Astrocyte of the spinal cord (primary cell): ENCODE data around the gene TBC1D22A.

Experiments used
- DNase-seq: peaks from one replicate; pipeline ENCODE4 v3.0.0; 2011; ENCODE audit warnings: low read depth, low spot score
- H3K4me3 ChIP-seq: 2 replicates; pipeline ENCODE4 v1.5.1; 2011; ENCODE audit warnings: low read depth, mild to moderate bottlenecking, low read length, moderate library complexity
- in situ Hi-C: cut with HindIII; loops from 2 replicates; pipeline ENCODE4 v1.10.0; 2017; ENCODE audit warnings: low sequenced_read_pairs
- TF ChIP-seq, protein P1 (sequence below): IDR thresholded peaks from 2 replicates; pipeline ENCODE4 v1.5.1; 2012; ENCODE audit warnings: low read depth, mild to moderate bottlenecking, low read length, inconsistent platforms

Gene TBC1D22A

GRCh38 chr22:47092896-47093311 is 330.5 kb downstream of the TBC1D22A start:
- DNase-seq: peak; percentile 63
- TF ChIP-seq, protein P1, sequence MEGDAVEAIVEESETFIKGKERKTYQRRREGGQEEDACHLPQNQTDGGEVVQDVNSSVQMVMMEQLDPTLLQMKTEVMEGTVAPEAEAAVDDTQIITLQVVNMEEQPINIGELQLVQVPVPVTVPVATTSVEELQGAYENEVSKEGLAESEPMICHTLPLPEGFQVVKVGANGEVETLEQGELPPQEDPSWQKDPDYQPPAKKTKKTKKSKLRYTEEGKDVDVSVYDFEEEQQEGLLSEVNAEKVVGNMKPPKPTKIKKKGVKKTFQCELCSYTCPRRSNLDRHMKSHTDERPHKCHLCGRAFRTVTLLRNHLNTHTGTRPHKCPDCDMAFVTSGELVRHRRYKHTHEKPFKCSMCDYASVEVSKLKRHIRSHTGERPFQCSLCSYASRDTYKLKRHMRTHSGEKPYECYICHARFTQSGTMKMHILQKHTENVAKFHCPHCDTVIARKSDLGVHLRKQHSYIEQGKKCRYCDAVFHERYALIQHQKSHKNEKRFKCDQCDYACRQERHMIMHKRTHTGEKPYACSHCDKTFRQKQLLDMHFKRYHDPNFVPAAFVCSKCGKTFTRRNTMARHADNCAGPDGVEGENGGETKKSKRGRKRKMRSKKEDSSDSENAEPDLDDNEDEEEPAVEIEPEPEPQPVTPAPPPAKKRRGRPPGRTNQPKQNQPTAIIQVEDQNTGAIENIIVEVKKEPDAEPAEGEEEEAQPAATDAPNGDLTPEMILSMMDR: no peak

DNA sequence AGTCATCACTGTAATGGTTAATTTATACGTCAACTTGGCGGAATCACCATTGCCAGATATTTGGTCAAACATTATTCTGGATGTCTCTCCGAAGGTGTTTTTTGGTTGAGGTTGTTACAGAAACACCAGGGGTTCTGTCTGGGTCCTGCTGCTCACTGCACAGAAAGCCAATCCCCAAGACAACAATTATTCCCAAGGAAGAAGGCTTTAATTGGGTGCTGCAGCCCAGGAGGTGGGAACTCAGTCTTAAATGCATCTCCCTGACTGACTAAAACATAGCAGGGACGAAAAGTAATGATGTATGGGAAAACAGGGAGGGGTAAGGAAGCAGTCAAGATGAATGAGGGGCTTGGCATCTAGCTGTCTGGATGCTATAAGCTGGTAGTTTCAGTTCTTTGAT is 331.3 kb downstream of the TBC1D22A start:
- TF ChIP-seq, protein P1: no peak
- DNase-seq: no peak
- in situ Hi-C loops: no loop called here

More at GRCh38 chr22:47092896-47093311, 330.5 kb downstream of the TBC1D22A start:
- in situ Hi-C loops: no loop called here
- H3K4me3 ChIP-seq: no peak overlapping the region

GRCh38 chr22:47094861-47095330 is 332.4 kb downstream of the TBC1D22A start:
- in situ Hi-C loops: no loop called here
- TF ChIP-seq, protein P1: no peak
- H3K4me3 ChIP-seq: no peak overlapping the region
- DNase-seq: peak; percentile 22

More for the DNA sequence above, 331.3 kb downstream of the TBC1D22A start:
- no peak overlapping the region for H3K4me3 ChIP-seq

DNA sequence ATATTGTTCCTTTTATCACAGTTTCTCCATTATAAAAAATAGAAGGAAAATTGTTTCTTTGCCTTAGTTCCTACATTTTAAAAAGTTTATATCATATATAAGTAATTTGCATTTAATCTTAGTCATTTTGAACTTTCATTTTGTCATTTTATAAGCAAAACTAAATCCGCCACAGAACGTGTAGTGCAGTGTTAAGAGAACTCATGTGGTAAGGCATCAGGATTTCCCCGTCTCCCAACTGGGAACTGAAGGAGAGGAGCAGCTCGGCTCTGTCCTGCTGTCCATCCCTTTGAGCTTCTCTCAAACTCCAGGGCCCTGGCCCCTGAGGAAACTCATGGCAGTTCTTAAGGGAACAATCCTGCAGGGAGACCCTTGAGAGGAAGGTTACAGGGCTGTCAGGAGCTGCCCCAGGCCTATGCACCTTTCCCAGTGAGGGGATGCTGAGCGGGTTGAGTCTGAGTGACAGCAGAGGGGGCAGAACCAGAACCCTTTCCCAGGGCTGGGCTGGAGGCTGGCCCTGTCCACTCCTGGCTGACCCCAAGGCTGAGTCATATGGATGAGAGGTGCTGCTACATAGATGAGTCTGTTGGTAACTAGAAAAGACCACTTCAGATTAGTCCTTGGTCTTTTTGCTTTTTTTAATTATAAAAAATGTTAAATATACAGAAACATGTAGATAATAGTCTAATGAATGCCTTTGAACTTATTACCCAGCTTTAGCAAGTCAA is 333.1 kb downstream of the TBC1D22A start:
- no peak overlapping the region for H3K4me3 ChIP-seq
- TF ChIP-seq, protein P1: no peak
- in situ Hi-C loops: no loop called here
- DNase-seq: no peak

GRCh38 chr22:47098121-47098520 is 335.7 kb downstream of the TBC1D22A start:
- TF ChIP-seq, protein P1: no peak
- in situ Hi-C loops: no loop called here
- no peak overlapping the region for H3K4me3 ChIP-seq
- DNase-seq: no peak

- TF ChIP-seq, protein P1: no peak
- no peak overlapping the region for H3K4me3 ChIP-seq
- in situ Hi-C loops: no loop called here
- DNase-seq: no peak
These were observed 336.1 kb downstream of the TBC1D22A start for GRCh38 chr22:47098554-47098953.
